HL-60 (cell line): Measurements from ENCODE around the gene IRGQ.

Source experiments
- DNase-seq, 2 experiments: peaks; one replicate each; pipeline ENCODE4 v3.0.0-alpha.2; 2010 to 2020; ENCODE audit warnings: low read depth in 1 of 2, low spot score in 1 of 2
- H3K27ac ChIP-seq: fragments of 250-450 bp; sonication (Bioruptor Pico); replicated peaks from 2 replicates; pipeline ENCODE4 v1.5.1; 2020; ENCODE audit warnings: mild to moderate bottlenecking, moderate library complexity
- H3K27me3 ChIP-seq: fragments of 250-450 bp; sonication (Bioruptor Pico); 2 replicates; pipeline ENCODE4 v1.5.1; 2021; ENCODE audit warnings: mild to moderate bottlenecking, moderate library complexity; ENCODE audit not compliant: insufficient read depth, poor library complexity, severe bottlenecking
- H3K4me3 ChIP-seq: replicated peaks from 2 replicates; pipeline ENCODE4 v1.5.1; 2011; ENCODE audit warnings: mild to moderate bottlenecking, control low read depth, low read length; ENCODE audit not compliant: insufficient read depth
- GABPA ChIP-seq: IDR thresholded peaks from 2 replicates; pipeline ENCODE4 v1.6.1; 2012; ENCODE audit warnings: low read depth
- POLR2AphosphoS5 ChIP-seq: IDR thresholded peaks from 2 replicates; pipeline ENCODE4 v1.6.1; 2012; ENCODE audit warnings: low read depth
- SPI1 ChIP-seq: IDR thresholded peaks from 2 replicates; pipeline ENCODE4 v1.6.1; 2012; ENCODE audit warnings: low read depth, mild to moderate bottlenecking, borderline replicate concordance
- TF ChIP-seq, protein P1 (sequence below): IDR thresholded peaks from 2 replicates; pipeline ENCODE4 v1.6.1; 2012; ENCODE audit warnings: low read depth; ENCODE audit not compliant: insufficient replicate concordance
- TF ChIP-seq, protein P2 (sequence below): IDR thresholded peaks from one replicate; pipeline ENCODE4 v1.5.1; 2011; ENCODE audit warnings: low read length, control low read depth, inconsistent platforms; ENCODE audit not compliant: insufficient read depth

IRGQ gene

GRCh38 chr19:43555185-43555770 lies 40.7 kb downstream of the IRGQ start:
- DNase-seq: peak; percentile 71 to 85
- 0 out of 2 replicates have a peak, but pooled peaks have one; percentile 4 for TF ChIP-seq SPI1
- TF ChIP-seq, protein P1, sequence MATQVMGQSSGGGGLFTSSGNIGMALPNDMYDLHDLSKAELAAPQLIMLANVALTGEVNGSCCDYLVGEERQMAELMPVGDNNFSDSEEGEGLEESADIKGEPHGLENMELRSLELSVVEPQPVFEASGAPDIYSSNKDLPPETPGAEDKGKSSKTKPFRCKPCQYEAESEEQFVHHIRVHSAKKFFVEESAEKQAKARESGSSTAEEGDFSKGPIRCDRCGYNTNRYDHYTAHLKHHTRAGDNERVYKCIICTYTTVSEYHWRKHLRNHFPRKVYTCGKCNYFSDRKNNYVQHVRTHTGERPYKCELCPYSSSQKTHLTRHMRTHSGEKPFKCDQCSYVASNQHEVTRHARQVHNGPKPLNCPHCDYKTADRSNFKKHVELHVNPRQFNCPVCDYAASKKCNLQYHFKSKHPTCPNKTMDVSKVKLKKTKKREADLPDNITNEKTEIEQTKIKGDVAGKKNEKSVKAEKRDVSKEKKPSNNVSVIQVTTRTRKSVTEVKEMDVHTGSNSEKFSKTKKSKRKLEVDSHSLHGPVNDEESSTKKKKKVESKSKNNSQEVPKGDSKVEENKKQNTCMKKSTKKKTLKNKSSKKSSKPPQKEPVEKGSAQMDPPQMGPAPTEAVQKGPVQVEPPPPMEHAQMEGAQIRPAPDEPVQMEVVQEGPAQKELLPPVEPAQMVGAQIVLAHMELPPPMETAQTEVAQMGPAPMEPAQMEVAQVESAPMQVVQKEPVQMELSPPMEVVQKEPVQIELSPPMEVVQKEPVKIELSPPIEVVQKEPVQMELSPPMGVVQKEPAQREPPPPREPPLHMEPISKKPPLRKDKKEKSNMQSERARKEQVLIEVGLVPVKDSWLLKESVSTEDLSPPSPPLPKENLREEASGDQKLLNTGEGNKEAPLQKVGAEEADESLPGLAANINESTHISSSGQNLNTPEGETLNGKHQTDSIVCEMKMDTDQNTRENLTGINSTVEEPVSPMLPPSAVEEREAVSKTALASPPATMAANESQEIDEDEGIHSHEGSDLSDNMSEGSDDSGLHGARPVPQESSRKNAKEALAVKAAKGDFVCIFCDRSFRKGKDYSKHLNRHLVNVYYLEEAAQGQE: no peak
- TF ChIP-seq, protein P2, sequence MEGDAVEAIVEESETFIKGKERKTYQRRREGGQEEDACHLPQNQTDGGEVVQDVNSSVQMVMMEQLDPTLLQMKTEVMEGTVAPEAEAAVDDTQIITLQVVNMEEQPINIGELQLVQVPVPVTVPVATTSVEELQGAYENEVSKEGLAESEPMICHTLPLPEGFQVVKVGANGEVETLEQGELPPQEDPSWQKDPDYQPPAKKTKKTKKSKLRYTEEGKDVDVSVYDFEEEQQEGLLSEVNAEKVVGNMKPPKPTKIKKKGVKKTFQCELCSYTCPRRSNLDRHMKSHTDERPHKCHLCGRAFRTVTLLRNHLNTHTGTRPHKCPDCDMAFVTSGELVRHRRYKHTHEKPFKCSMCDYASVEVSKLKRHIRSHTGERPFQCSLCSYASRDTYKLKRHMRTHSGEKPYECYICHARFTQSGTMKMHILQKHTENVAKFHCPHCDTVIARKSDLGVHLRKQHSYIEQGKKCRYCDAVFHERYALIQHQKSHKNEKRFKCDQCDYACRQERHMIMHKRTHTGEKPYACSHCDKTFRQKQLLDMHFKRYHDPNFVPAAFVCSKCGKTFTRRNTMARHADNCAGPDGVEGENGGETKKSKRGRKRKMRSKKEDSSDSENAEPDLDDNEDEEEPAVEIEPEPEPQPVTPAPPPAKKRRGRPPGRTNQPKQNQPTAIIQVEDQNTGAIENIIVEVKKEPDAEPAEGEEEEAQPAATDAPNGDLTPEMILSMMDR: peak; percentile 88
- no peak for TF ChIP-seq POLR2AphosphoS5
- Histone ChIP-seq H3K27me3 (no peaks in the 10 kb centered on the region), H3K4me3 (no peak overlapping the region), H3K27ac (no peak overlapping the region)

DNA sequence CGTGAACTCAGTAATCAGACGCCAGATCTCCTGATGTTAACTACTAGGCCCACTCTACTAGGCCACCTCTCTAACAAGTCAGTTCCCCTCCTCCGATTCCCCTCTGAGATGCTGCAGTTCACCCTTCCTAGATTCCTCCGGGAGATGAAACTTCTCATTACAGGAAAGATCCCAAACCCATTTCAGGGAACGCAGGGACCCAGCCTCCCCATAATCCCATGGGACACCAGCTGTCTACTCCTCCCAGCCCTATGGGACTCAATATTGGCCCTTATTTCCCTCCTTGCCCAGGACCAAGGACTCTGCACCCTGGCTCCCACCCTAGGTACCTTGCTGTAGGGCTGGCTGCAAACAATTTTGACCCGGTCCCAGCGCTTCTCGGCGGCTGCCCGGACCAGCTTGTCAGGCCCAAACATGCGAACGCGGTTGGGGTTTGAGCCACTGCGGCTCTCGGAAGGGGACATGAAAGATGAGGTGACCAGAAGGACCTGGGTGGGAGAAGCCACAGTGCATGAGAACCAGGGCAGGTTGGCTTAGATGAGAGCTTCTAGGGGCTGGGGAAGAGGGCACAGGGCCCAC lies 41.5 kb downstream of the IRGQ start:
- no peak overlapping the region for H3K4me3 ChIP-seq
- no peaks in the 10 kb centered on the region for H3K27me3 ChIP-seq
- no peak for TF ChIP-seq GABPA
- no peak for TF ChIP-seq POLR2AphosphoS5
- TF ChIP-seq, protein P2: no peak
- no peak for TF ChIP-seq SPI1
- TF ChIP-seq, protein P1: no peak
- no peak overlapping the region for H3K27ac ChIP-seq
- no peak for DNase-seq

- TF ChIP-seq GABPA (no peak), SPI1 (no peak), POLR2AphosphoS5 (no peak)
- TF ChIP-seq, protein P2: no peak
- TF ChIP-seq, protein P1: no peak
- DNase-seq: no peak
- no peaks in the 10 kb centered on the region for H3K27me3 ChIP-seq
- no peak overlapping the region for H3K4me3 ChIP-seq
- H3K27ac ChIP-seq: no peak overlapping the region
Observed at GRCh38 chr19:43553656-43554055, 42.3 kb downstream of the IRGQ start.
